Right lung (tissue), 5 donors: Measurements from ENCODE around the gene YTHDF2. TPM values are rescaled to one million over a fixed set of nuclear protein-coding genes. Genes with fewer than 3 reads are reported as not detected.
A peak's percentile ranks its signal among the peaks of the same experiment; 100 is the strongest.
"Not testable (repeated sequence)": the region's sequence is repeated elsewhere in the genome, so short reads cannot be mapped to it uniquely, and the experiment has no call there.

Source experiments
- DNase-seq, 2 donors: peaks; one replicate each; pipeline ENCODE4 v3.0.0-alpha.2; 2013
- polyA plus RNA-seq, 5 donors: library from polyadenylated mRNA; unstranded; fragments of 120-200 nt; gene quantifications; one replicate each; pipeline versions ENCODE4 v1.2.1 to v1.2.3, GENCODE V29; 2013; ENCODE audit warnings: inconsistent platforms in 1 of 5, low replicate concordance in 1 of 5; ENCODE audit not compliant: insufficient read length in 5 of 5, insufficient read depth in 1 of 5

Gene YTHDF2
- polyA plus RNA-seq, 5 donors: 64.4 to 77.2 (median 74.9) TPM

DNA sequence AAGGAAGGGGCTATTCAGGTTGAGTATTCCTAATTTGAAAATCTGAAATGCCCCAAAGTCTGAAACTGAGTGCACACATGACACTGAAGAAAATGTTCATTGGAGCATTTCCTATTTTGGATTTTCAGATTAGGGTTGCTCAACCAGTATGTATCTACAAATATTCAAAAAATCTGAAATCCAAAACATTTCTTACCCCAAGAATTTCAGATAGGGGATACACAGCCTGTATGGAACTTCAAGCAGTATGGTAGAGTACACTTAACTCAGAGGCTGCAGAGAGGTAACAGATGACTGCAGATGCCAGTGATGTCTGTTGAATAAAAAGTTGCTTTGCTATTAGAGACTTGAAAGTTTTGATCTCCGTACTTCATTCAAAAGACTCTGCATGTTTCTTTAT, 19.0 kb downstream of the YTHDF2 start:
- no peak for DNase-seq

DNA sequence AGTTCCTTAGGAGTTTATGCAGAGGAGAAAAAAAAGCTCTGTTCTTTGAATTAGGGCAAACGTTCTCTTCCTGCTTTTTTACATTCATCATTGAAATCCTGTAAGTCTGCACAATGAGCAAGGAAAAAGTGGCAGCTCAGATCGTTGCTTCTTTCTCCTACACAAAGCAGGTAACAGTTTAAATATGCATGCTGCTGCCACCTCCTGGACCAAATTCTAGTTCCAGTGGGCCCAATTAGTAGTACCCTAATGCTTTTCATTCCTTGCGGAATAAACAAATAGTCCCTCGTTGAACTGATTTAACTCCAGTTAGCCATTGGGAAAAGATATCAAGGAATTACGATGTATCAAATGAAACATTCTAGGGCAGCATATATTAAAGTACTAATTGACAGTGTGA, 20.1 kb downstream of the YTHDF2 start:
- no peak for DNase-seq

DNA sequence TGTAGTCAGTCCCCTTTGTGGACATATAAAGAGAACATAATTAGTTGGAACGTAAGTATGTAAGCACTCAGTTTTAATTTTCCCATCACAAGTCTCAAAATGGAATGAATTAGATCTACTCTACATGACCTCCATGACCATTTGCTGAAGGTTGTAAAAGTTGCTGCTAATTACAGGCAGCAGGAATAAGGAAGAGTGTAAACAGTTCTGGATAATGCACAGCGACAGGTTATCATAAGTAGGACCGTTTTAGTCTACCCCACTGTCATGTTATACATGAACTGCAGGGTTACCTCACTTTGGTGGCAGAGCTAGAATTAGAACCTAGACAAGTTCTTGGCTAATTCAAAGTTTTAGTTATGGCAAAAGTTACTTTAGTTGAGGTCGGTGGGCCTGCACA, 21.7 kb downstream of the YTHDF2 start:
- no peak for DNase-seq

DNA sequence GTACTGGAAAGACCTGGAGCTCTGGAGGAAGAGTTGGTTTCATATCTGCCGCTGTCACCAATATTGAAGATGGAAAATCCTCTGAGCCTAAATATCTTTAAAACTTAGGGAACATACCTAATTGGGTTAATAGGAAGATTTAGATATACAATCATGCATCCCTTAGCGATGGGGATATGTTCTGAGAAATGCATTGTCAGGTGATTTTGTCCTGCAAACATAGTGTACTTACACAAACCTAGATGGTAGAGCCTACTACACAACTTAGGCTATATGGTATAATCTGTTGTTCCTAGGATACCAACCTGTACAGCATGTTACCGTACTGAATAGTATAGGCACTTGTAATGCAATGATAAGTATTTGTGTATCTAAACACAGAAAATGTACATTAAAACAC, 22.5 kb downstream of the YTHDF2 start:
- no peak for DNase-seq

DNA sequence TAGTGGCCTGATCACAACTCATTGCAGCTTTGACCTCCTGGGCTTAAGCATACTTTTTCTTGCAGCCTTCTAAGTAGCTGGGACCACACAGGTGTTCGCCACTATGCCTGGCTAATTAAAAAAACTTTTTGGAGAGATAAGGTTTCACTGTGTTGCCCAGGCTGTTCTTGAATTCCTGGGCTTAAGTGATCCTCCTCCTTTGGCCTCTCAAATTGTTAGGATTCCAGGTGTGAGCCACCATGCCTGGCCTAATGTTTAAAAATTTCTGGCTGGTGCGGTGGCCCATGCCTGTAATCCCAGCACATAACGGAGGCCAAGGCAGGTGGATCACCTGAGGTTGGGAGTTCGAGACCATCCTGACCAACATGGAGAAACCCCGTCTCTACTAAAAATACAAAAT, 24.4 kb downstream of the YTHDF2 start:
- DNase-seq: no peak

DNA sequence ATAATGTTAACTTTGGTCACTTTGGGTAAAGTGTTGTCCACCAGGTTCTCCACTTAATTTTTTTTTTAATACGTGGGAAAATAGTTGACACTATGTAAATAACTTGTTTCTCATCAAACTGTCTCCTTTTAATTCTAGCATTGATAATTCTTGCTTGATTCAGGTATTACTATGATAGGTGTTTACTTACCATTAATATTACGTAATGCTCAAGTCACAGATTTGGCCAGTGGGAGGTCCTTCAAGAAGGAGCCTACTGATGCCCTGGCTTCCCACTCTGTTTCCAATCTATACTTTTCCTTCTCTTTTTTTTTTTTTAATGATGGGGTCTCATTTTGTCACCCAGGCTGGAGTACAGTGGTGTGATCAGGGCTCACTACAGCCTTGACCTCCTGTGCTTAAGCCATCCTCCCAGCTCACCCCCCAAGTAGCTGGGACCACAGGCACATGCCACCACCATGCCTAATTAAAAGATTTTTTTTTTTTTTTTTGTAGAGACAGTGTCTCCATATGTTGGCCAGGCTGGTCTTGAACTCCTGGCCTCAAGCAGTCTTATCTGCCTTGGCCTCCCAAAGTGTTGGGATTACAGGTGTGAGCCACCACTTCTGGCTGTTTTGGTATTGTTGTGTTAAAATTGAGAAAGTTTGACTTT, 29.9 kb downstream of the YTHDF2 start:
- no peak for DNase-seq

DNA sequence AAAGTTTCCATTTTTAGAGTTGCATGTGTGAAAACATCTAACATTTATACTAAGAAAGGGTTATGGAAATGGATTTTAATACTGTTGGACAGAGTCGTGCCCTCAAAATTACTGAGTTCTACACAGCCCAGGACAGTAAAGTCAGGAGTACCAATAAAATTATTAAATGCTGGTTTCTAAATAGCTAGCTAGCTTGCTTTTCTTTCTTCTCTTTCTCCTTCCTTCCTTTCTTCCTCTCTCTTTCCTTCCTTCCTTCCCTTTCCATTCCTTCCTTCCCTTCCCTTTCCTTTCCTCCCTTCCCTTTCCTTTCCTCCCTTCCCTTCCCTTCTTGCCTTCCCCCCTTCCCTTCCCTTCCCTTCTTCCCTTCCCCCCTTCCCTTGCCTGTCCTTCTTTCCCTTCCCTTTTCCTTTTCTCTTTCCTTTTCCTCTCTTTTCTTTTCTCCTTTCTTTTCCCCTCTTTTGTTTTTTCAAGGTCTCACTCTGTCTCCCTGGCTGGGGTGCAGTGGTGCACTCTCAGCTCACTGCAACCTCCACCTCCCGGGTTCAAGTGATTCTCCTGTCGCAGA, 33.9 kb downstream of the YTHDF2 start:
- no peak for DNase-seq

DNA sequence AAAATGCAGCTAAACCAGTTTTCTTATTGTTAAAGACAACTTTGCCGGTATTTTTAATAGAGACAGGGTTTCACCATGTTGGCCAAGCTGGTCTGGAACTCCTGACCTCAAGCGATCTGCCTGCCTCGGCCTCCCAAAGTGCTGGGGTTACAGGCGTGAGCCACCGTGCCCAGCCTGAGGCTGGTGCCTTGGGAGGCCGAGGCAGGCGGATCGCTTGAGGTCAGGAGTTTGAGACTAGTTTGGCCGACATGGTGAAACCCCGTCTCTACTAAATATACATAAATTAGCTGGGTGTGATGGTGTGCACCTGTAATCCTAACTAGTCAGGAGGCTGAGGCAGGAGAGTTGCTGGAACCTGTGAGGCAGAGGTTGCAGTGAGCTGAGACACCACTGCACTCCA, 35.2 kb downstream of the YTHDF2 start:
- not testable (repeated sequence) for DNase-seq

DNA sequence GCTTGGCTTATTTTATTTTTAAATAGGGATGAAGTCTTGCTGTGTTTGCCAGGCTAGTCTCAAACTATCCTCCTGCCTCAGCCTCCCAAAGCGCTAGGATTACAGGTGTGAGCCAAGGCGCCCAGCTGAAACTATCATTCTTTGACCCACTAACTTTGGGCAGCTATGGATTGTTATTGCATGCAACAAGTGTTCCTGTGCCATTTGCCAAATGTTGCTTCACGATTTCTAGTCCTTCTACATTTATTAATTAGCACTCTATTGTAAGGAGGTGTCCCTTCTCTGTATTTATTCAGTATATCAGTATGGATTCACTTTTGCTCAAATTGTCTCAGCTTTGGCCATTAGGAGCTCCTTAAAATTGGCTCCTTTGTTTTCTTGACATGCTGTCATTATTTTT, 36.4 kb downstream of the YTHDF2 start:
- DNase-seq: no peak

DNA sequence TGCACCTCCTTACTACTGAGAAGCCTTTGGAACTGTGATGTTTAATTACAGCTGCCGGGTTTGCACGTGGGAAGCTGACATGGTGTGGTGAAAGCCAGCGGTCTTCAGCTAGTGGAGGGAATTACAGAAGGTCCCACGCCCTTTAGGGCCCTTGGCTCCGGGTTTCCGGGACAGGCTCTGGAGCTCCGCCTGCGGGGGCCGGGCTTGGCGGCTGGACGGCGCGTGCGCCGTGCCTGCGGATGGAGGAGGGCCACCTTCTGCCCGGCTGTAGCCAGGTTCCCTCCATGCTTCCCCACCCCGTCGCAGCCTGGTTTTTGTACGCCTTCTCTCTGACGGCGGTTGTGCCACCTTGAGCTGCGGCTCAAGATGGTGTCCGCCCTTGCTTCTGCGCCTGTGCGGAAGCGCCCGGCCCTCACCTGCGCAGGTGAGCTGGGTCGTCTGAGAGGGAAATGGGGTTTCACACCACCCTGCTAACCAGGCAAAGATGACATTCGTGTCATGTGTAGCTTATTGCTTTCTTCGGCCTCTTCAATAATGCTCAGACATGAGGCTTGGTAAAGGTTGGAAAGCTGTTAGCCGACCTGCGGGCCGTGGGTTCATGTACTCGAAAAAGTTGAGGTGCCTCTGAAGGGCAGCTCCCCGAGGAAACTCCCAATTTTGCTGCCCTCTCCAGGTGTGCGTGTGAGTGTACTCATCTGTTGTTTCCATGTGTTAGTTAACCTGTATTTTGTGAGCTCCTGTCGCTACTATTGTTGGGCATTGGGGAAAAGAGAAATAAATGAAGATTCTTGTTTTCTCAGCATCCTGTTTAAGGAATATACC, 38.6 kb downstream of the YTHDF2 start:
- DNase-seq: peak; percentile 55 to 65

DNA sequence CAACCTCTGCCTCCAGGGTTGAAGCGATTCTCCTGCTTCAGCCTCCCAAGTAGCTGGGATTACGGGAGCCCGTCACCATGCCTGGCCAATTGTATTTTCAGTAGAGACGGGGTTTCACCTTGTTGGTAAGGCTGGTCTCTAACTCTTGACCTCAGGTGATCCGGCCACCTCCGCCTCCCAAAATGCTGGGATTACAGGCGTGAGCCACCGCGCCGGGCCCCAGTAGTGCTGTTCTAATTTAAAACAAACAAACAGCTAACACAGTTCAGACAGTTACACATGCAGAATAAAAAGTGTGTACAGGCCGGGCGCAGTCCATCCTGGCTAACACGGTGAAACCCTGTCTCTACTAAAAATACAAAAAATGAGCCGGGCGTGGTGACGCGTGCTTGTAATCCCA, 39.6 kb downstream of the YTHDF2 start:
- DNase-seq: no peak

DNA sequence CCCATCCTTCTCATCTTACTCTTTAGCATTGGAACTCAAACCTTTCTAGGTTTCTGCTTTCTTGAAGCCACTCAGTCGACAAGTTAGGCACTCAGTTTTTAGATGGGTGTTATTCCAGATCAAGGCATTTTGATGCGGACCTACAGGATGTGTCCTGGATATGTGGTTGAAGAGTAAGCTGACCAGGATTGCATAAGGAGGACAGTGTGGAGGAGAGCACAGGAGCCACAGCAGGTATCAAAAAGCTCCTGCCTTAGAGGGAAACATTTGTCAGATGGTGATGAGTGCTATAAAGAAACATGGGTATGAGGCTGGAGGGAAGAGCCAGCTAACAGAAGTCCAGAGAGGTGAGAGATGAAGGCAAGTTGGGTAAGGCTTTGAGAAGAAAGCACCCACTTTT, 41.3 kb downstream of the YTHDF2 start:
- no peak for DNase-seq

DNA sequence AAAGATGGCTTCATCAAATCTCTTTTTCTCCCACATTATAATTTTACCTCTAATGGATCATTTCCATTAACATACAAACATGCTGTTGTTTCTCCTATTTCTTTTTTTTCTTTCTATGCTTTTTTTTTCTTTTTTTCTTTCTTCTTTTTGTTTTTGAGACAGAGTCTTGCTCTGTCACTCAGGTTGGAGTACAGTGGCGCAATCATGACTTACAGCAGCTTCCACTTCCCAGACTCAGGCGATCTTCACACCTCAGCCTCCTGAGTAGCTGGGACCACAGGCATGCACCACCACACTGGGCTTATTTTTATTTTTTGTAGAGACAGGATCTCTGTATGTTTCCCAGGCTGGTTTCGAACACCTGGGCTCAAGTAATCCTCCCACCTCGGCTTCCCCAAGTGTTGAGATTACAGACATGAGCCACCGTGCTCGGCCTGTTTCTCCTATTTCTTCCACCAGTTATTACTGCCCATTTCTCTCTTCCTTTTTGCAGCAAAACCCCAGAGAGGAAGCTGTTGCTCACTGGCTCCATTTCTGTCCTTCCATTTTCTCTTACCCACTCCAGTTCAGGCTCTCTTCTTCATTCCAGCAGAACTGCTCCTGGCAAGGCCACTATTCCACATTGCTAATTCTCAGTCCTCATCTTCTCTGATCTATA, 43.1 kb downstream of the YTHDF2 start:
- no peak for DNase-seq

DNA sequence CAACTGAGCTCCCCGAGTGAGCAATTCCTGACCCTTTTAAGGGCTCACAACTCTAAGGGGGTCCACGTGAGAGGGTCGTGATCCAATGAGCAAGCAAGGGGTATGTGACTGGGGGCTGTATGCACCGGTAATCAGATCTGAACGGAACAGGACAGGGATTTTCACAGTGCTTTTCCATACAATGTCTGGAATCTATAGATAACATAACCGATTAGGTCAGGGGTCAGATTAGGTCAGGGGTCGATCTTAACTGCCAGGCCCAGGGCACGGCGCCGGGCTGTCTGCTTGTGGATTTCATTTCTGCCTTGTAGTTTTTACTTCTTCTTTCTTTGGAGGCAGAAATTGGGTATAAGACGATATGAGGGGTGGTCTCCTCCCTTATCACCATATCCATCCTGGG, 44.6 kb downstream of the YTHDF2 start:
- no peak for DNase-seq

DNA sequence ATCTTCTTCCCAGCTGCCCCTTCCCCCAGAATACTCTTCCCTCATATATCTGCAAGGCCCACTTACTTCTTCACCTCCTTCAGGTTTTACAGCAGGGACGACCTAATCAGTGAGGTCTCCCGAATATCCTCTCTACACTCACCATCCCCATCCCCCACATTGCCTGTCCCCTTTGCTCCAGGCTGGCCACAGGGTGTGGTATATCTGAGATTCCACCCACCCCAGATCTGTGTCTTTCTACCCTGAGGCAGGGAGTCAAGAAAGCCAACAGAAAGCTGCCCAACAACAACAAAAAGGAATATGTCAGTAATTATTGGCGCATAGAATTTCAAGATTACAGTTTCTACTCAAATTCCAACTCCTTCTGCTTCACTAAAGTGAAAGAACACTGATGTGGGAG, 45.3 kb downstream of the YTHDF2 start:
- DNase-seq: no peak

DNA sequence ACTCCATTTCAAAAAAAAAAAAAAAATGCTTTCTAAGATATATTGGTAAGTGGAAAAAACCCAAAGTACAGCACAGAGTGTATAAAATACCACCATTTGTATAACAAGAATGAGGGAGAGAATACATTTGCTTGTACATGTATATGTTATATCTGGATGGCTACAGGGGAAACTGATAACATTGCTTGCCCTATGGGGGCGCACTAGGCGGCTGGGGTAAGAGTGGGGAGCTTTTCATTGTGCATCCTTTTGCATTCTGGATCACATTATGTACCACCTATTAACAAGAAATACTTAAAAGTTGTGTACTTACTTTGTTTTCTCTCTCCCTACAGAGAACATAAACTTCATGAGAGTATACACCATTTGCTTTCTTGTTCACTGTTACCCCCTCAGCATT, 46.6 kb downstream of the YTHDF2 start:
- DNase-seq: no peak

DNA sequence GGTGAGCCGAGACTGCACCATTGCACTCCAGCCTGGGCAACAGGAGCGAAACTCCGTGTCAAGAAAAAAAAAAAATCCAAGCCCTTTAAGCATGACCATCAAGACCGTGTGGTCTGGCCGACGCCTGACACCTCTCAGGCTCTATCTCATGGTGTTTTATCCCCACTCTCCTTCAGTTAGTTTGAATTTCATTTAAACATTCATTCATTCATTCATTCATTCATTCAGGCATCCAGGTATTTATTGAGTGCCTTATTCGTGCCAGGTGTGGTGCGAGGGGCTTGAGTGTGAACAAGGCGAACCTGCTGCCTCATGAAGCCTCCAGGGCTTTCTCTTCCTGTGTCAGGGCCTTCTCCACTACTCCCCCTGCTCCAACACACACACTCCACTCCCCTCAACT, 52.7 kb downstream of the YTHDF2 start:
- DNase-seq: no peak

DNA sequence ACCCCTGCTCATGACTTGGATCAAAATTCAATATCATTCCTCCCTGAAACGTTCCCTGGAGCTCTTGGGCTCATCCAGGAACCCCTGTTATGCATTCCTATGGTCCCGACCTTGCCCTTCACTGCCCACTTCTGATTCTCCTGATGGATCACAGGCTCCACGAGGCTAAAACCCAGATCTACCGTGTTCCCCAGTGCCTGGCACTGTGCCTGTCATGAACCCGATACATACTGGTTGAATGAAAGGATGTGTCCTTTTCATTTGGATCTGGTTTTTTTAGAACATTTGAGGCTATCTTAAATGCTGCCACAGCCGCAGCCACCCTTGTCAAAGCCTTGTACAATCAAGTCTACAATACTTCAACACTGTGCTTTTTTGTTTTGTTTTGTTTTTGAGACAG, 53.1 kb downstream of the YTHDF2 start:
- no peak for DNase-seq

DNA sequence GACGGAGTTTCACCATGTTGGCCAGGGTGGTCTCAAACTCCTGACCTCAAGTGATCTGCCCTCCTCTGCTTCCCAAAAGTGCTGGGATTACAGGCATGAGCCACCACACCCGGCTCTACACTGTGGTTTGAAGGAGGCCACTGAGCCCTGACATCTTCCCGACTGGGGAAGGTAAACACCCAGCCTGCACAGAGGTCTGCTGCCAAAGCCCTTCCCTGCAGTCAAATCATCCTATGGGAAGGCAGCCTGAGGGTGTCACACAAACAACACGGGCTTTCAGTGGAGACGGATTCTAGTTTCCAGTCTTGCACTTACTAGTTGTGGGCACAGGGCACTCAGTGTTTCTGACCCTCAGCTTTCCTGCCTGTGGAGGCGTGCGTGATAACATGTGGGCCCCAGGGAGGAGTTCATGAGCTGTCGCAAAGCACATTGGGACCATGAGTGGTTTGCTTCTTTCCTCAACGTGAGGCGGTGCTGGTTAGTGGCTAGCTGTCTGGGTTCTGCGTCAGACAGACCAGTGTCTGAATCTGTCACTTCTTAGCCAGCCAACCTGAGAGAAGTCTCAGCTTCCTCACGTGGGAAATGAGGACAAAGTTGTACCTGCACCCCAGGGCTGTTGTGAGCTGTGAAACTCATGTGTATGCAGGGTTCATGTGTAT, 53.8 kb downstream of the YTHDF2 start:
- no peak for DNase-seq

DNA sequence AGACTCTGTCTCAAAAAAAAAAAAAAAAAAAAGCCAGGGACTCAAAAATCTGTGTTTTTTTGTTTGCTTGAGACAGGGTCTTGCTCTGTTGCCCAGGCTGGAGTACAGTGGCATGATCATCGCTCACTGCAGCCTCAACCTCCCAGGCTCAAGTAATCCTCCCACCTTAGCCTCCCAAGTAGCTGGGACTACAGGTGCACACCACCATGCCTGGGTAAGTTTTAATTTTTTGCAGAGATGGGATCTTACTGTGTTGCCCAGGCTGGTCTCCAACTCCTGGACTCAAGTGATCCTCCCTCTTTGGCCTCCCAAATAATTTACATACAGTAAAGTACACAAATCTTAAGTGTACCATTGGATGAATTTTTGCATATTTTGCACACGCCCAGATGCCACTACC, 55.2 kb downstream of the YTHDF2 start:
- DNase-seq: not testable (repeated sequence)

DNA sequence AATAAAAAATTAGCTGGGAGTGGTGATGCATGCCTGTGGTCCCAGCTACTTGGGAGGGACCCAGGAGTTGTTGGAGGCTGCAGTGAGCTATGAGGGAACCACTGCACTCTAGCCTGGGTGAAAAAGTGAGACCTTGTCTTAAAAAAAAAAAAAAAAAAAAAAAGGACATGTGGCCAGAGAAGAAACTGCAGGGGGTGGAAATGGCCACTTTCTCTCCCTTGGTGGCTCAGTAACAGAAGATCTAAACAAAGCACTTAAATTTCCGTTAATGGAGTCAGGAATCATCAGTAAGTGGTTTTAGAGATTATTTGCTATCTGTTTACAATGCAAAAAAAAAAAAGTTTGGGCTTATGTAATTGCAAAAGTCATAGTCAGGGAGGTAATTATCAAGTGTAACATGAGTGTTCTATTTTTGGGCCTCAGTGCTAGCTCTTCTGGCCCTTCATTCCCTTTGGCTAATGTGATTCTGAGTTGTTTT, 55.9 kb downstream of the YTHDF2 start:
- no peak for DNase-seq

DNA sequence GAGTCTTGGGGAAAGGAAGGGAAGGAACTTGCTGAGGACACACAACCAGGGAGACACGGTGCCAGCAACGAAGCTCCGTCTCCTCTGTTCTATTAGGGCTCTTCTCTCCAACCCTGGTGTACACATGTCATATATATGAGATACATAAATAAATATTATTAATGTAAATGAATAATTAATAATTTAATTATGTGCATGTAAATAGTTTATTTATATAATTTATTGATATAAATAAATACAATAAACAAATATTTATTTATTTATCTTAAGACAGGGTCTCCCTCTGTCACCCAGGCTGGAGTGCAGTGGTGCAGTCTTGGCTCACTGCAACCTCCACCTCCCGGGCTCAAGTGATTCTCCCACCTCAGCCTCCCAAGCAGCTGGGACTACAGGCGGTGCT, 57.8 kb downstream of the YTHDF2 start:
- DNase-seq: not testable (repeated sequence)
